A375 (cell line): ENCODE measurements around the gene CTAGE15. TPM values are rescaled to one million over a fixed set of nuclear protein-coding genes. Genes with fewer than 3 reads are reported as not detected.

Experiments used
- small RNA-seq: library from RNA; depleted of rRNA; stranded (forward); fragments of <200 nt; gene quantifications from one replicate; pipeline ENCODE3, GENCODE V24; 2014
- total RNA-seq: library from RNA; depleted of rRNA; stranded (reverse); fragments of >200 nt; shearing (Covaris generic); gene quantifications from 2 replicates; pipeline ENCODE4 v1.2.3, GENCODE V29; 2014; rRNA removed

Gene CTAGE15, protein sequence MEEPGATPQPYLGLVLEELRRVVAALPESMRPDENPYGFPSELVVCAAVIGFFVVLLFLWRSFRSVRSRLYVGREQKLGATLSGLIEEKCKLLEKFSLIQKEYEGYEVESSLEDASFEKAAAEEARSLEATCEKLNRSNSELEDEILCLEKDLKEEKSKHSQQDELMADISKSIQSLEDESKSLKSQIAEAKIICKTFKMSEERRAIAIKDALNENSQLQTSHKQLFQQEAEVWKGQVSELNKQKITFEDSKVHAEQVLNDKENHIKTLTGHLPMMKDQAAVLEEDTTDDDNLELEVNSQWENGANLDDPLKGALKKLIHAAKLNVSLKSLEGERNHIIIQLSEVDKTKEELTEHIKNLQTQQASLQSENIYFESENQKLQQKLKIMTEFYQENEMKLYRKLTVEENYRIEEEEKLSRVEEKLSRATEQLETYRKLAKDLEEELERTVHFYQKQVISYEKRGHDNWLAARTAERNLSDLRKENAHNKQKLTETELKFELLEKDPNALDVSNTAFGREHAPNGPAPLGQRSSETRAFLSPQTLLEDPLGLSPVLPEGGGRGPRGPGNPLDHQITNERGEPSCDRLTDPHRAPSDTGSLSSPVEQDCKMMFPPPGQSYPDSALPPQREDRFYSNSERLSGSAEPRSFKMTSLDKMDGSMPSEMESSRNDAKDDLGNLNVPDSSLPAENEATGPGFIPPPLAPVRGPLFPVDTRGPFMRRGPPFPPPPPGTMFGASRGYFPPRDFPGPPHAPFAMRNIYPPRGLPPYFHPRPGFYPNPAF
- not detected in 2 replicates for total RNA-seq

GRCh38 chr7:143571501-143571900 is at the start of gene CTAGE15:
Gene CTAGE15, plus strand, starts transcription at chr7:143571801. Its CDS starts 17 bp downstream, at chr7:143571818.

DNA sequence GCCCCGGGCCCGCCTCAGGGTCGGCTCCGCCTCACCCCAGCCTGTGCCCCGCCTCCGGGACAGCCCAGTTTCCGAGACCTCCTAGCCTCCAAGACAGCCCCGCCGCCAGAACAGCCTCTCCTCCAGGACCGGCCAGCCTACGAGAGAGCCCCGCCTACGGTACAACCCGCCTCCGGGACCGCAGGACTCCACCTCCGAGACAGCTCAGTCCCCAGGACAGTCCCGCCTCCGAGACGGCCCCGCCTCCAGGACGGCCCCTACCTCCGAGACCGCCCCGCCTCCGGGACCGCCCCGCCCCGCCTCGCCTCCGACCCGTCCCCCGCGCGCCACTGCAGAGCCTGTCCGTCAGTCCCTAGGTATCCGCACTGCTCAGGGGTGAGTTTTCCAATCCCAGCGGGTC is 49.0 kb downstream of the CTAGE15 start, which contains the start of gene TCAF2:
Gene TCAF2 (plus strand): TSS at position 329 of the 400 bp plus-strand sequence.

Small RNA genes within 50 kb of the gene (small RNA-seq; reads per million reads assigned to genes)
- gene AC073264.2, result not detected
- not detected for gene RNU6-162P

Other genes with a start within 250 kb of the CTAGE15 start
- 1.4 and 2.4 TPM in 2 replicates for gene FAM131B, start 209.1 kb upstream of the CTAGE15 start, total RNA-seq
- 54.7 and 69.1 TPM in 2 replicates for gene ZYX, start 190.5 kb upstream of the CTAGE15 start, total RNA-seq
- 0.04 and 0.24 TPM in 2 replicates for gene EPHA1, start 162.9 kb upstream of the CTAGE15 start, total RNA-seq
- not detected in 2 replicates for gene TAS2R60, start 128.3 kb upstream of the CTAGE15 start, total RNA-seq
- gene TAS2R41, start 93.9 kb upstream of the CTAGE15 start, total RNA-seq, result not detected in 2 replicates
- 4.1 and 4.4 TPM in 2 replicates for gene TCAF2, start 49.2 kb downstream of the CTAGE15 start, total RNA-seq
- not detected in 2 replicates for gene CTAGE6, start 185.9 kb downstream of the CTAGE15 start, total RNA-seq